ENCODE results near the gene GGACT. TPM values are rescaled to one million over a fixed set of nuclear protein-coding genes. Genes with fewer than 3 reads are reported as not detected.
A peak's percentile ranks its signal among the peaks of the same experiment; 100 is the strongest.

The GGACT gene
- total RNA-seq, 2 donors from 2014 or later: 2.7 to 6.6 TPM

DNA sequence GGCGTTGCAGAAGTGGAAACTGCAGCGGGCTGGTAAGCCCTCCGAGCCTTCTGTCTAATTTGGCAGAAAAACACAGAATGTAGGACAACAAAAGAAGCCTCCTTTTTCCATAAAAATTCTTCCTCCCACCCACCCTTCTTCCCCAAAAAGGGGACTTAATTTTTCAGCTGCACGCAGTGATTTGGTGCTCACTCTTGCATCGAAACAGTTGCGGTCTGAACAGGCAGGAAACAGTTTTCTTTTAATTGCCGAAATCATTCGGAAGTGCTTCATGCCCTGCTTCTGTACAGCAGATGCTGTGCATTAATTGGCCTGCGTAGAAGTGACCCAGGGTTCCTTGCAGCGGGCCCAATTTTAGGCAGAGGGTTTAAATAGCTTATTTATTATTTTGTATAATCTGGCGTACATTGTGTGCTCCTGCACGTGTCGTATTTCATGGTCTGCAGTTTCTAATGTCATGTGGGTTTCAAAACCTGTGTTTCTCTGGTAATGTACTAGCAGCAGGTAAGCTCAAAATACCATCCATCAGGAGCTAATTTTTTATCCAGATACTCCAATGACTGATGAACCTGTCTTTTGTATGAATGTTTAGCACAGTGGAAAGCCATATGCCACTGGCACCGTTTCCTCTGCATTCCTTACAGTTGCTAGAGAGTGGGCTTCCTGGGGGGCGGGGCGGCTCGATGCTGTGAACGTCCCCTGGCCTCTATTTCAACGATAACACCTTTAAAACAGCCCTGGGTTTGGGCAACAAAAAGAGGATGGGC lies 66.6 kb downstream of the GGACT start:
- no peak overlapping the region for H3K4me3 Mint-ChIP-seq
- DNase-seq: peak; percentile 39
- H3K4me1 Mint-ChIP-seq: peaks cover 15% of the 10 kb centered on the region
- H3K9ac ChIP-seq (ENCODE audit: extremely low read depth, low read length, poor library complexity, severe bottlenecking): no peak overlapping the region
- H3K9me3 Mint-ChIP-seq: no peaks in the 10 kb centered on the region
- H3K27me3 Mint-ChIP-seq (ENCODE audit: insufficient read depth): no peaks in the 10 kb centered on the region
- H3K27ac ChIP-seq (ENCODE audit: low read depth, low read length): peak overlapping the region; percentile 58
- H3K4me1 ChIP-seq (ENCODE audit: control insufficient read depth, insufficient read depth, low read length): peaks cover 5% of the 10 kb centered on the region
- peaks cover 22% of the 10 kb centered on the region for H3K36me3 Mint-ChIP-seq (ENCODE audit: low read depth)
- H3K27ac Mint-ChIP-seq: no peak overlapping the region
- H3K4me3 ChIP-seq (ENCODE audit: low read length): no peak overlapping the region
- no peaks in the 10 kb centered on the region for H3K27me3 ChIP-seq (ENCODE audit: control insufficient read depth, insufficient read depth, low read length, poor library complexity, severe bottlenecking)
- 82 to 89% methylated on average over 12 to 19 of the region's 19 CpGs for WGBS, 2 experiments (ENCODE audit: insufficient coverage in 1 of 2, insufficient read length in 1 of 2)
- no peaks in the 10 kb centered on the region for H3K9me3 ChIP-seq (ENCODE audit: control insufficient read depth, low read length)
- TF ChIP-seq, protein P1, sequence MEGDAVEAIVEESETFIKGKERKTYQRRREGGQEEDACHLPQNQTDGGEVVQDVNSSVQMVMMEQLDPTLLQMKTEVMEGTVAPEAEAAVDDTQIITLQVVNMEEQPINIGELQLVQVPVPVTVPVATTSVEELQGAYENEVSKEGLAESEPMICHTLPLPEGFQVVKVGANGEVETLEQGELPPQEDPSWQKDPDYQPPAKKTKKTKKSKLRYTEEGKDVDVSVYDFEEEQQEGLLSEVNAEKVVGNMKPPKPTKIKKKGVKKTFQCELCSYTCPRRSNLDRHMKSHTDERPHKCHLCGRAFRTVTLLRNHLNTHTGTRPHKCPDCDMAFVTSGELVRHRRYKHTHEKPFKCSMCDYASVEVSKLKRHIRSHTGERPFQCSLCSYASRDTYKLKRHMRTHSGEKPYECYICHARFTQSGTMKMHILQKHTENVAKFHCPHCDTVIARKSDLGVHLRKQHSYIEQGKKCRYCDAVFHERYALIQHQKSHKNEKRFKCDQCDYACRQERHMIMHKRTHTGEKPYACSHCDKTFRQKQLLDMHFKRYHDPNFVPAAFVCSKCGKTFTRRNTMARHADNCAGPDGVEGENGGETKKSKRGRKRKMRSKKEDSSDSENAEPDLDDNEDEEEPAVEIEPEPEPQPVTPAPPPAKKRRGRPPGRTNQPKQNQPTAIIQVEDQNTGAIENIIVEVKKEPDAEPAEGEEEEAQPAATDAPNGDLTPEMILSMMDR (conservative IDR thresholded peaks at IDR 0.05): no peak
- peaks cover 7% of the 10 kb centered on the region for H3K36me3 ChIP-seq (ENCODE audit: control insufficient read depth, insufficient read depth, low read length)

DNA sequence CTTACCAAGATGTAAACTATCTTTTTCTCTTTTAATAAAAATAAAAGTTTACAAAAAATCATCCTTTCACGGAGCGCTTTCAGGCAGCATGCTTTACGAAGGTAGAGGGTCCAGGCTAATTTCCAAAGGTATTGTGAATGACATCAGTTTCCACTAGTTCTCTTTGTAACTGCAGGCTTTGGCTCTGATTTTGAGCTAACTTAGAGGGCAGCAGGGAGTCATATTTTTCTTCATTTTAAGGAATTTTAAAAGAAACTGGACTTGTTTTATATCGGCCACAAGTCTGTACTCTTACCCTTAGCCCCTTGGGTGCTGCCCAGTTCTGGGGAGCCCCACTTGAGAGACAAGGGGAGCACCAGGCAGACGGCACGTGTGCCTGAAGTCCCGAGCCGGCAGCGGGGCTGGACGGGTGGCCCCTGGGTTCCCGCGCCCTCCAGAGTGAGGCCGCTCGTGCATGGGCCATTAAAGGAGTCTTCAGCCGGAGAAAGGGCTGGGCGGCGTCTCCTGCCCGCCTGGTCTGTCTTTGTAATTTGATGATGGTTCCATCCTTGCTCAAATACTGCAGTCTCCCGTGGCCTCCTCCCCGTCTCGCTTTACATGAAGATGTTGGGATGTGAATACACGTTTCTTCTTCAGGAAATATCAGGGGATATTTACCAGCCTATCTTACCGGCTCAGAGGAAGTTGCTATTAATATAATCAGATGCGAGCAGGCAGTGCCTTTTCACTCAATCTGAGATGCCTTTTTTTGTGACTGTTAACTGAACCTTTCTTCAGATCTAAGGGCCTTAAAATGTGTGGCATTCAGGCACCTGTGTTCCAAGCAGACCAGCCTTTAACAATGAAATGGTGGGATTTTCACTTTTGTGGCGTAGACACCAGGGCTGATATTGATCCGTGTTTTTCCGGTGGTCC lies 67.4 kb downstream of the GGACT start:
- Histone ChIP-seq H3K9ac (ENCODE audit: extremely low read depth, low read length, poor library complexity, severe bottlenecking) (no peak overlapping the region), H3K4me1 (ENCODE audit: control insufficient read depth, insufficient read depth, low read length) (peaks cover 5% of the 10 kb centered on the region), H3K27ac (ENCODE audit: low read depth, low read length) (peak overlapping the region; percentile 58), H3K9me3 (ENCODE audit: control insufficient read depth, low read length) (no peaks in the 10 kb centered on the region), H3K4me3 (ENCODE audit: low read length) (no peak overlapping the region), H3K36me3 (ENCODE audit: control insufficient read depth, insufficient read depth, low read length) (peaks cover 10% of the 10 kb centered on the region), H3K27me3 (ENCODE audit: control insufficient read depth, insufficient read depth, low read length, poor library complexity, severe bottlenecking) (no peaks in the 10 kb centered on the region)
- Mint-ChIP-seq H3K27ac (no peak overlapping the region), H3K9me3 (no peaks in the 10 kb centered on the region), H3K4me1 (peaks cover 15% of the 10 kb centered on the region), H3K36me3 (ENCODE audit: low read depth) (peaks cover 21% of the 10 kb centered on the region), H3K4me3 (no peak overlapping the region), H3K27me3 (ENCODE audit: insufficient read depth) (no peaks in the 10 kb centered on the region)
- TF ChIP-seq, protein P1 (conservative IDR thresholded peaks at IDR 0.05): peak; percentile 10
- peak; percentile 67 for DNase-seq
- 61 to 67% methylated on average over 22 to 27 of the region's 27 CpGs for WGBS, 2 experiments (ENCODE audit: insufficient coverage in 1 of 2, insufficient read length in 1 of 2)

DNA sequence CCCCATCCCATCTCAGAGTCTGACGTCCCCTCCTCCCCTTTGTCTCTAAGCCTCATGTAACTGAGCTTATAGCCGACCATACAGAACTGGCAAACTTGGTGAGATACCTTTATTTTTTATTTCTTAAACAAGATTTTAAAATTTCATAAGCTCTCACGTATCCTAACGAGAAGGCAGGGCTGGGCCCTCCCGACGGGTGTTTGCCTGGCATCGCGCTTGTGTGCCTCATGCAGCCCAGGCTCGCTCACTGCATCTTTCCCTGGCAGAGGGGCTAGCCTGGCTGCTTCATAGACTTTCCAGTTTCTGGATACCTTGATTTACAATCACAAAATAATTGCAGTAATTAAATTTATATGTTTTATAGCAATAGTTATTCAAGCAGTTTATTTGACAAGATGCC lies 69.0 kb downstream of the GGACT start:
- no peak overlapping the region for H3K9ac ChIP-seq (ENCODE audit: extremely low read depth, low read length, poor library complexity, severe bottlenecking)
- H3K36me3 ChIP-seq (ENCODE audit: control insufficient read depth, insufficient read depth, low read length): peaks cover 19% of the 10 kb centered on the region
- H3K36me3 Mint-ChIP-seq (ENCODE audit: low read depth): peaks cover 25% of the 10 kb centered on the region
- H3K4me1 ChIP-seq (ENCODE audit: control insufficient read depth, insufficient read depth, low read length): no peaks in the 10 kb centered on the region
- H3K4me1 Mint-ChIP-seq: peaks cover 23% of the 10 kb centered on the region
- no peak overlapping the region for H3K4me3 Mint-ChIP-seq
- TF ChIP-seq, protein P1 (conservative IDR thresholded peaks at IDR 0.05): no peak
- WGBS, 2 experiments (ENCODE audit: insufficient coverage in 1 of 2, insufficient read length in 1 of 2): 96 to 97% methylated on average over 8 to 9 of the region's 9 CpGs
- no peaks in the 10 kb centered on the region for H3K27me3 Mint-ChIP-seq (ENCODE audit: insufficient read depth)
- no peaks in the 10 kb centered on the region for H3K9me3 ChIP-seq (ENCODE audit: control insufficient read depth, low read length)
- no peak for DNase-seq
- H3K4me3 ChIP-seq (ENCODE audit: low read length): no peak overlapping the region
- H3K27me3 ChIP-seq (ENCODE audit: control insufficient read depth, insufficient read depth, low read length, poor library complexity, severe bottlenecking): no peaks in the 10 kb centered on the region
- H3K9me3 Mint-ChIP-seq: no peaks in the 10 kb centered on the region
- H3K27ac ChIP-seq (ENCODE audit: low read depth, low read length): no peak overlapping the region
- no peak overlapping the region for H3K27ac Mint-ChIP-seq

All from endodermal cell (in vitro differentiated cells).